ENCODE measurements around the gene BLTP3A. TPM values are rescaled to one million over a fixed set of nuclear protein-coding genes. Genes with fewer than 3 reads are reported as not detected.

BLTP3A gene
- total RNA-seq, 1 experiment from 2014 or later = 18.7 TPM

DNA sequence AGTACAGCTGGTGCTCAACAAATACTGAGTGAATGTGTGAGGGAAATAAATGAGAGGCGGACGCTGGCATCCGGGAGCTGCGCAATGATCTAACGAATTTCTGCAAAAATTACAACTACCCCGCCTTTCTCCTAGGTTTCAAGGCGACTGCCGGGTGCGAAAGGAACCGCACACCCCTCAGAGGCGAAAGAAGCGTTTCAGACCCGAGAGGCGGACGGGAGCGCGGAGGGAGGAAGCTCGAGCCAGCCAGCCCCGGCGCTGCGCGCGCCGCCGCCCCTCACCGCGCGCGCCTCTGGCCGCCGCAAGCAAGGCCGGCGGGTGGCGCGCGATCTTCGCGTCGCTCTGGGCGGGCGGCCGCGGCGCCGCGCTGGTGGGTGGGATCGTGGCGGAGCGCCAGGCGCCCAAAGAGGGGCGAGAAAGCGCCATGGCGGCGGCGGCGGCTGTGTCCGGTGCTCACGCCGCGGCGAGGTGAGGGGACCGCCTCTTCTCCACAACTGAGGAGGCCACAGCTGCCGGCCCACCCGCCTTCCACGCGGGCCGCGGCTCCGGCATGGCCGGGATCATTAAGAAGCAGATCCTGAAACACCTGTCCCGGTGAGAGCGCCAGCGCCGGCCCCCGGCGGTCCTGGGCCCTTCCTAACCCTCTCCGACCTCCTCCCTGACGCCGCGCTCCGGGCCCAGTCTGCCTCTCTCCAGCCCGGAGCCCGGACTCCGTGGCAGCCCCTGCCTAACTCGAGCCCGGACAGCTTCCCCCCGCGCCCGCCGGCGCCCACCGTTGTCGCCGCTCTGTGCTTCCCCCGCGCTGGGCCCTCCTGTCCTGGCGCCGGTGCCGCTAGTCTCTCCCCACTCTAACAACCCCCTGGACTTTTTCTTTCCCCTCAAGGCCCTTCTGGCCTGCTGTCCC, at the start of gene BLTP3A (continued):
- TF ChIP-seq, protein P1, sequence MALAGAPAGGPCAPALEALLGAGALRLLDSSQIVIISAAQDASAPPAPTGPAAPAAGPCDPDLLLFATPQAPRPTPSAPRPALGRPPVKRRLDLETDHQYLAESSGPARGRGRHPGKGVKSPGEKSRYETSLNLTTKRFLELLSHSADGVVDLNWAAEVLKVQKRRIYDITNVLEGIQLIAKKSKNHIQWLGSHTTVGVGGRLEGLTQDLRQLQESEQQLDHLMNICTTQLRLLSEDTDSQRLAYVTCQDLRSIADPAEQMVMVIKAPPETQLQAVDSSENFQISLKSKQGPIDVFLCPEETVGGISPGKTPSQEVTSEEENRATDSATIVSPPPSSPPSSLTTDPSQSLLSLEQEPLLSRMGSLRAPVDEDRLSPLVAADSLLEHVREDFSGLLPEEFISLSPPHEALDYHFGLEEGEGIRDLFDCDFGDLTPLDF (CRISPR knock-in tag; IDR thresholded peaks at IDR 0.05) = no peak
- TF ChIP-seq ZMAT4 (CRISPR knock-in tag; IDR thresholded peaks at IDR 0.05) (no peak), GTF2I (CRISPR knock-in tag; conservative IDR thresholded peaks at IDR 0.05) (no peak), ZNF281 (CRISPR knock-in tag; IDR thresholded peaks at IDR 0.05) (no peak), ZNF396 (CRISPR knock-in tag; IDR thresholded peaks at IDR 0.05; ENCODE audit: borderline replicate concordance) (no peak), ZNF532 (CRISPR knock-in tag; IDR thresholded peaks at IDR 0.05; ENCODE audit: borderline replicate concordance) (no peak), NFYB (CRISPR knock-in tag; conservative IDR thresholded peaks at IDR 0.05; ENCODE audit: low read depth) (no peak), HMGA2 (CRISPR knock-in tag; IDR thresholded peaks at IDR 0.05) (no peak), CTCF (IDR thresholded peaks at IDR 0.05) (no peak), FOXP1 (CRISPR knock-in tag; IDR thresholded peaks at IDR 0.05; ENCODE audit: borderline replicate concordance) (peak; percentile 52; the same call in 1 of the 2 replicates), ZSCAN18 (CRISPR knock-in tag; IDR thresholded peaks at IDR 0.05) (no peak), ZNF219 (CRISPR knock-in tag; IDR thresholded peaks at IDR 0.05; ENCODE audit: borderline replicate concordance) (0 out of 2 replicates have a peak, but pooled peaks have one; percentile 24), MXD4 (CRISPR knock-in tag; IDR thresholded peaks at IDR 0.05; ENCODE audit: borderline replicate concordance) (no peak), ESRRA (CRISPR knock-in tag; IDR thresholded peaks at IDR 0.05; ENCODE audit: borderline replicate concordance) (no peak; the same call in 1 of the 2 replicates), CBFB (CRISPR knock-in tag; IDR thresholded peaks at IDR 0.05; ENCODE audit: low read depth) (no peak), JAZF1 (CRISPR knock-in tag; IDR thresholded peaks at IDR 0.05) (no peak), ZNF317 (CRISPR knock-in tag; IDR thresholded peaks at IDR 0.05; ENCODE audit: borderline replicate concordance, low read depth) (no peak), ETV6 (CRISPR knock-in tag; IDR thresholded peaks at IDR 0.05) (no peak), ZNF425 (CRISPR knock-in tag; conservative IDR thresholded peaks at IDR 0.05) (no peak)
- TF ChIP-seq, protein P2, sequence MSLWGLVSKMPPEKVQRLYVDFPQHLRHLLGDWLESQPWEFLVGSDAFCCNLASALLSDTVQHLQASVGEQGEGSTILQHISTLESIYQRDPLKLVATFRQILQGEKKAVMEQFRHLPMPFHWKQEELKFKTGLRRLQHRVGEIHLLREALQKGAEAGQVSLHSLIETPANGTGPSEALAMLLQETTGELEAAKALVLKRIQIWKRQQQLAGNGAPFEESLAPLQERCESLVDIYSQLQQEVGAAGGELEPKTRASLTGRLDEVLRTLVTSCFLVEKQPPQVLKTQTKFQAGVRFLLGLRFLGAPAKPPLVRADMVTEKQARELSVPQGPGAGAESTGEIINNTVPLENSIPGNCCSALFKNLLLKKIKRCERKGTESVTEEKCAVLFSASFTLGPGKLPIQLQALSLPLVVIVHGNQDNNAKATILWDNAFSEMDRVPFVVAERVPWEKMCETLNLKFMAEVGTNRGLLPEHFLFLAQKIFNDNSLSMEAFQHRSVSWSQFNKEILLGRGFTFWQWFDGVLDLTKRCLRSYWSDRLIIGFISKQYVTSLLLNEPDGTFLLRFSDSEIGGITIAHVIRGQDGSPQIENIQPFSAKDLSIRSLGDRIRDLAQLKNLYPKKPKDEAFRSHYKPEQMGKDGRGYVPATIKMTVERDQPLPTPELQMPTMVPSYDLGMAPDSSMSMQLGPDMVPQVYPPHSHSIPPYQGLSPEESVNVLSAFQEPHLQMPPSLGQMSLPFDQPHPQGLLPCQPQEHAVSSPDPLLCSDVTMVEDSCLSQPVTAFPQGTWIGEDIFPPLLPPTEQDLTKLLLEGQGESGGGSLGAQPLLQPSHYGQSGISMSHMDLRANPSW (CRISPR knock-in tag; conservative IDR thresholded peaks at IDR 0.05; ENCODE audit: low read depth) = no peak

Data from WTC11 (cell line).